Glomerular visceral epithelial cell (primary cell): ENCODE measurements around the gene ATP13A2.
"Not testable (repeated sequence)": the region's sequence is repeated elsewhere in the genome, so short reads cannot be mapped to it uniquely, and the experiment has no call there.

Source experiments
- DNase-seq: peaks from one replicate; pipeline ENCODE4 v3.0.0-alpha.2; 2016; ENCODE audit errors: extremely low spot score

ATP13A2 gene

DNA sequence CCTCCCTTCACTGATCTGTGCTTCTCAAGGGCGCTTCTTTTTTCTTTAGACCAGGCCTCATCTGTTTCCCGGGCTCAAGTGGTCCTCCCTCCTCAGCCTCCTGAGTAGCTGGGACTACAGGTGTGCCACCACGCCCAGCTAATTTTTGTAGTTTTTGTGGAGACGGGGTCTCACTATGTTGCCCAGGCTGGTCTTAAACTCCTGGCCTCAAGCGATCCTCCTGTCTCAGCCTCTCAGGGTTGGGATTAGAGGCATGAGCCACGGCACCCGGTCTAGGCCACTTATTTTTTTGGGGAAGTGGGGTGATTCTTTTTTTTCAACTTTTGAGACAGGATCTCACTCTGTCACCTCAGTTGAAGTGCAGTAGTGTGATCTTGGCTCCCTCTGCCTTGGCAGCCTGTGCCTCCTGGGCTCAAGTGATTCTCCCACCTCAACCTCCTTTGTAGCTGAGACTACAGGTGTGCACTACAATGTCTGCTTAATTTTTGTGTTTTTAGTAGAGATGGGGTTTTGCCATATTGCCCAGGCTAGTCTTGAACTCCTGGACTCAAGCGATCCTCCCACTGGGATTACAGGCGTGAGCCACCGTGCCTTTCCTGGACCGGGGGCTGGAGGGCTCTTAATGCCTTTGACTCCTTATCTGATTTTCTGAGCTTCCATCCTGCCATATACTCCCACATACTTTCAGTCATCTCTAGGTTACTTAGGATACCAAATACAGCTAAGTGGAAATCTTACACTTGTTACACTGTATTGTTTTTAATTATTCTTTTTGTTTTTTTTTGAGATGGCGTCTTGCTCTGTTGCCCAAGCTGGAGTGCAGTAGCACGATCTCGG lies 50.2 kb downstream of the ATP13A2 start:
- DNase-seq = no peak

DNA sequence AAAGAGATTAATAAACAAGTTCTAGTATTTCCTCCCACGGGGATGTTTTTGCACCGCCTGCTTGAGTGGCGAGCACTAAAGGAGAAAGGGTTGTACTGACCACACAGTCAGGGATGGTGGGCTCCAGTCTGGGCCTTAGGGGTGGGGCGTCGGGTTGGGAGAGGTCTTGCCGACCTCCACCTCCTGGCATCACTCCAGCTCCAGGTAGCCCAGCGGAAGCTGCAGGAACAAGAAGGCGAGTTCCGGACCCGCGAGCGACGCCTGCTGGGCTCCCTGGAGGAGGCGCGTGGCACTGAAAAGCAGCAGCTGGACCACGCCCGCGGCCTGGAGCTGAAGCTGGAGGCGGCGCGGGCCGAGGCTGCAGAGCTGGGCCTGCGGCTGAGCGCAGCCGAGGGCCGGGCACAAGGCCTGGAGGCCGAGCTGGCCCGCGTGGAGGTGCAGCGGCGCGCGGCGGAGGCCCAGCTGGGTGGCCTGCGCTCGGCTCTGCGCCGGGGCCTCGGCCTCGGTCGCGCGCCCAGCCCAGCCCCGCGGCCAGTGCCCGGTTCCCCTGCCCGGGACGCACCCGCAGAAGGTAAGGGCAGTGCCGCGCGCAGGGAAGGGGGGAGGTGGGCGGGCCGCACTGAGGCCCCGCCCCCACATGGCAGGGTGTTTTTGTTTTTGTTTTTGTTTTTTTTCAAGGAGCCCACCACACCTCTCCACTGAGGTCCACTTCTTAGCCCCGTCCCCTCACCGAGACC lies 51.0 kb downstream of the ATP13A2 start:
- DNase-seq = peak; percentile 85

DNA sequence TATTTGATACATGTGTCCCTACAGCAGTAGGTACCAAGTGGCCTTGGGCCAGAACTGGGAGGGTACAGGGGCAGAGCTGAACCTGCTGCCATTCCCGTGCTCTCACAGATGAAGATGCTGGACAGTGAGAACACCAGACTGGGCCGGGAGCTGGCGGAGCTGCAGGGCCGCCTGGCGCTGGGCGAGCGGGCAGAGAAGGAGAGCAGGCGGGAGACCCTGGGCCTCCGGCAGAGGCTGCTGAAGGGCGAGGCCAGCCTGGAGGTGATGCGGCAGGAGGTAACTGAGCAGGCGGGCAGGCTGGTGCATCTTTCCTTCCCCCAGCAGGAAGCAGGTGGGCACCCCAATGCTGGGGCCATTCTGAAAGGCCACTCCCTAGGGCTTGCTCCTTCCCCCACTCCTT lies 53.3 kb downstream of the ATP13A2 start:
- no peak for DNase-seq

- DNase-seq = no peak
These were observed 54.0 kb downstream of the ATP13A2 start for GRCh38 chr1:16957731-16958130.

DNA sequence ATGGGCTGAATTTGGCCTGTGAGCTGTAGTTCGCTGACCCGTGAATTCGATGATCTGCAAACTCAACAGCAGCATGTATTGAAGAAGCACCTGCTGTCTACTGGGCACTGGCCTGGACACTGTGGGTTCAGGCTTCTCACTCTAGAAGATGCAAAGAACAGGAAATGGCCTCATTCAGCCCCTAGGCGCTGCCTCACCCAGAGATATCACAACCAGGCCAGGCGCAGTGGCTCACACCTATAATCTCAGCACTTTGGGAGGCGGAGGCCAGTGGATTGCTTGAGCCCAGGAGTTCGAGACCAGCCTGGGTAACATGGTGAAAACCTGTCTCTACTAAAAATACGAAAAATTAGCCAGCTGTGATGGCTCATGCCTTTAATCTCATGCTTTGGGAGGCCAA lies 55.0 kb downstream of the ATP13A2 start:
- no peak for DNase-seq

GRCh38 chr1:16955186-16955585 lies 56.5 kb downstream of the ATP13A2 start:
- no peak for DNase-seq

GRCh38 chr1:16954579-16954978 lies 57.1 kb downstream of the ATP13A2 start:
- no peak for DNase-seq

- not testable (repeated sequence) for DNase-seq
These were observed 59.4 kb downstream of the ATP13A2 start for GRCh38 chr1:16952376-16952775.

DNA sequence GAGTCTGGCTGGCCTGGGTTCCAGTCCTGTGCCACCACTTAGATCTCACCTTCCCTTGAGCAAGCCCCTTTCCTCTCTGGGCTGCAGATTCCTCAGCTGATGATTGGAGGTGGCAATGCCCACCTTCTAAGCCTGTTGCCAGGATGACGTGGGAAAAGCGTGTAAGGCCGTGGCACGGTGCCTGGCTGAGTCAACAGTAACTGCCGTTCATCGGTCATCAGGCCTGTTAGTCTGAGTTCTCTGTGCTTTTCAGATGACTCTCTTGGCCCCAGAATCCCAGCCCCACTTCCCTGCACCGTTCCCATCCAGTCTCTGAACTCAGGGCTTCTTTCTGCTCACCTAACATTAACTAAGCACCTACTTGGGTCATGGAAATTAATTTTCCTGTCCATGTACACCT lies 62.7 kb downstream of the ATP13A2 start:
- peak; percentile 80 for DNase-seq

- DNase-seq = peak; percentile 100
These were observed 63.3 kb downstream of the ATP13A2 start for GRCh38 chr1:16948282-16948891.

DNA sequence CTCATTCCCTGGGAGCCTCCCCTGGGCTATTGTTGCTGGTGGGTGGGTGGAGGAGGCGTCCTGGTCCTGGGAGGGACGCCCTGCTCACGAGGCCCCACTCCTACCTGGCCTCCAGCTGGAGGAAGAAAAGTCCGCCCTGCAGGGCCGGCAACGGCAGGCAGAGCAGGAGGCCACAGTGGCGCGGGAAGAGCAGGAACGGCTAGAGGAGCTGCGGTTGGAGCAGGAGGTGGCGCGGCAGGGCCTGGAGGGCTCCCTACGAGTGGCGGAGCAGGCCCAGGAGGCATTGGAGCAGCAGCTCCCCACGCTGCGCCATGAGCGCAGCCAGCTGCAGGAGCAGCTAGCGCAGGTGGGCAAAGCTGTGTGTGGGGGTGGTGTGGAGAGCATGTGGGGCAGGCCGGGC lies 65.1 kb downstream of the ATP13A2 start:
- DNase-seq = no peak

DNA sequence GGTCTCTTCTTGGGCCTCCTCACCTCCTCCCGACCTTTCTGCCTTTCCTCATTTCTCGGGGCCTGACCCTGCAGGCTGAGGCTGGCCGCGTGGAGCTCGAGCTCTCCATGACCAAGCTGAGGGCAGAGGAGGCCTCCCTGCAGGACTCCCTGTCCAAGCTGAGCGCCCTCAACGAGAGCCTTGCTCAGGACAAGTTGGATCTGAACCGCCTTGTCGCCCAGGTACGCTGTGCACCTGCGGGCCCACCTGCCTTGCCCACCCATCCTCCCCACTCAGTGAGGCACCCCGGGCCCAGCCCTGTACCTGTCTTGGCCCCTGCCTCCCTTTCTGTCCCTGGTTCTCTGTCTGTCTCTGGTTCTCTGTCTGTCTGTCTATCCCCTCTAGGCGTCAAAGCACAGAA lies 65.5 kb downstream of the ATP13A2 start:
- DNase-seq = not testable (repeated sequence)

- not testable (repeated sequence) for DNase-seq
These were observed 66.2 kb downstream of the ATP13A2 start for GRCh38 chr1:16945512-16945911.

- no peak for DNase-seq
These were observed 67.7 kb downstream of the ATP13A2 start for GRCh38 chr1:16944038-16944437.

DNA sequence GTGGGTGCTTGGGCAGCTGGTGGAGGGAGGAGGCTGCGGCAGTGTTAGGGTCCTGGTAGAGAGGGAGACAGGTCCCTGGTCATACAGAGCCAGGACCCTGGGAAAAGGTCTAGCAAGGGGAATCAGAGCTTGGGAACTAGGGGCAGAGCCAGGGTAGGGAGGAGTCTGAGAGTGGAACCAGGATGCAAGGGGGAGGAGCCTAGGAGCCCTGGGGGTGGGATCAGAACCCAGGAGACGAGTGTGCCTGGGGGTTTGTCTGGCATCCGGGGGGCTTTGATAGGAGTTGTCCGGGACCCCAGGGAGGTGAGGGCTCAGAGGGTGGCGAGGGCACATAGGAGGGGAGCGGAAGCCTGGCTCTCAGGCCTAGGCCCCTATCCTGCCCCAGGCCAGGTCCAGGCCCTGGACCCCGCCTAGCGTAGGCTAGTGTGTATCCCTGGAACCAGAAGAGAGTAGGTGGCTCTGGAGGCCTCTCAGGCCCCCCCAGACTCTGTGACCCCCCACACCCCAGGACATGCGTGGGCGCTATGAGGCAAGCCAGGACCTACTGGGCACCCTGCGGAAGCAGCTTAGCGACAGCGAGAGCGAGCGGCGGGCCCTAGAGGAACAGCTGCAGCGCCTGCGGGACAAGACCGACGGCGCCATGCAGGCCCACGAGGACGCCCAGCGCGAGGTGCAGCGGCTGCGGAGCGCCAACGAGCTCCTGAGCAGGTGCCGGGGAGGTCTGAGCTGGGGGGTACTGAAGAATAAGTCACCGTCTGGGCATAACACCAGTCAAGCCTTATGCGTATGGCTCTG lies 72.1 kb downstream of the ATP13A2 start:
- not testable (repeated sequence) for DNase-seq

DNA sequence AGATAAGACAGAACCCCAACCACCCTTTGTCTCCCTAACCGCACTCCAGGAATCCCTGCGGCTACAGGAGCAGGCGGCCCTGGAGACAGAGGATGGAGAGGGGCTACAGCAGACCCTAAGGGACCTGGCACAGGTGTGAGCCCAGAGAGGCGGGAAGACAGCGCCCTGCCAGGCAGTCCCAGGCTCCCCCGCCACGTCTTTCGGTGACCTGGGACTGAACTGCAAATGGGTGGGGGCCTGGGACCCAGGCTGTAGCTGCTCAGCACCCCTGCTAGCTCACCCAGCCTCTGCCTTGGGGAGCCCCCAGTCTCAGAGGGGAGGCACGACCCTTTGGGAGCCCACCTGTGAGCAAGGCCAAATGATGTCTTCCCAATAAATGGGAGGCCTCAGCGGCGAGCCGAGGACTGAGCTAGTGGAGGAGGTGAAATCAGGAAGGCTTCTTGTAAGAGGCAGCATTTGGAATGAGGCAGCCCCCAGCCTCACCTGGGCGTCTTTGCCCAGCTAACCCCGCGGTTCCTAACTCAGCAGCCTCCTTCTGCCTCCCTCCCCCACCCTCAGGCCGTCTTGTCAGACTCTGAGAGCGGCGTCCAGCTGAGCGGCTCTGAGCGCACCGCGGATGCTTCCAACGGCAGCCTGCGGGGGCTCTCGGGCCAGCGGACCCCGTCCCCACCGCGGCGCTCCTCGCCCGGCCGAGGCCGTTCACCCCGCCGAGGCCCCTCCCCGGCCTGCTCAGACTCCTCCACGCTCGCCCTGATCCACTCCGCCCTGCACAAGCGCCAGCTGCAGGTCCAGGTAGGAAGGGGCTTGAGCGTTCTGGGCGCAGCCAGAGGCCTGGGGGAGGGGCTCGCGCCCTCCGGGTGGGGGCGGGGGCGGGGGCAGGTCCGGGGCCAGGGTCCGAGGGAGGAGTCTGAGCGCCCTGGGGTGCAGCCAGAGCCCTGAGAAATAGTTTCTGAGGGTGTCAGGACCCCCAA lies 73.1 kb downstream of the ATP13A2 start:
- no peak for DNase-seq

GRCh38 chr1:16936580-16936979 lies 75.1 kb downstream of the ATP13A2 start:
- DNase-seq = not testable (repeated sequence)
